K562 (cell line): ENCODE data around the gene WDR90. TPM values are rescaled to one million over a fixed set of nuclear protein-coding genes. Genes with fewer than 3 reads are reported as not detected.

Experiments
- MED1 ChIP-seq: sonication (generic); formaldehyde crosslinking; IDR thresholded peaks from 2 replicates; pipeline ENCODE4 v1.8.1; 2023; ENCODE audit warnings: missing genetic modification reagents, borderline replicate concordance
- PTBP1 ChIP-seq: fragments of 200-400 bp; formaldehyde crosslinking; IDR thresholded peaks from 2 replicates; pipeline ENCODE4 v1.6.1; 2017; ENCODE audit warnings: low read depth, low read length
- TOE1 ChIP-seq, 2 experiments: fragments of 450-650 bp in 1 of 2; sonication (generic) in 1 of 2; formaldehyde crosslinking in 1 of 2; IDR thresholded peaks; 2 replicates each; pipeline versions ENCODE4 v1.7.1 to v1.8.0; 2016 to 2022; ENCODE audit warnings: borderline replicate concordance in 2 of 2, mild to moderate bottlenecking in 2 of 2, antibody characterized with exemption in 1 of 2, inconsistent platforms in 1 of 2, low read depth in 1 of 2, missing genetic modification reagents in 1 of 2, moderate library complexity in 1 of 2
- XRCC3 ChIP-seq: fragments of 450-650 bp; IDR thresholded peaks from 2 replicates; pipeline ENCODE4 v1.6.1; 2017; ENCODE audit warnings: mild to moderate bottlenecking, moderate library complexity
- ZNF263 ChIP-seq: sonication (generic); formaldehyde crosslinking; IDR thresholded peaks from 2 replicates; pipeline ENCODE4 v1.8.0; 2022; ENCODE audit warnings: mild to moderate bottlenecking, missing genetic modification reagents, borderline replicate concordance
- ZNF551 ChIP-seq: fragments of 250-450 bp; sonication (Bioruptor Pico); IDR thresholded peaks from 2 replicates; pipeline ENCODE4 v1.5.0; 2021; ENCODE audit warnings: mild to moderate bottlenecking, moderate library complexity
- ZNF644 ChIP-seq: fragments of 200-800 bp; sonication (Bioruptor generic); IDR thresholded peaks from 2 replicates; pipeline ENCODE4 v1.6.1; 2016; ENCODE audit warnings: low read depth, missing genetic modification characterization, missing compliant biosample characterization
- polyA plus RNA-seq, 8 experiments: library from polyadenylated mRNA; depleted of rRNA in 4 of 8; stranded (reverse) in 5 of 8; unstranded in 3 of 8; fragments of >200 nt; fragmentation: Nextera tagmentation in 2 of 8; fragmentation: Illumina TruSeq in 1 of 8; extraction: Ambion mirVana in 2 of 8; extraction: Trizol in 1 of 8; gene quantifications; 2 replicates each; pipeline versions ENCODE4 v1.2.1 to v1.2.3, GENCODE V29; 2011 to 2014; ENCODE audit warnings: inconsistent platforms in 1 of 8, missing spikeins in 1 of 8
- total RNA-seq, 7 experiments: library from RNA; depleted of rRNA in 6 of 7; stranded (reverse); fragments of >200 nt in 6 of 7; fragmentation: Illumina TruSeq in 2 of 7; extraction: Trizol in 2 of 7; gene quantifications; 2 replicates each; pipeline versions ENCODE4 v1.2.1 to v1.2.3, GENCODE V29; 2011 to 2021; ENCODE audit warnings: low replicate concordance in 1 of 7
- TF ChIP-seq, protein P1 (sequence below): fragments of 450-650 bp; IDR thresholded peaks from 2 replicates; pipeline ENCODE4 v1.6.1; 2016; ENCODE audit warnings: low read depth
- TF ChIP-seq, protein P2 (sequence below): sonication (generic); formaldehyde crosslinking; IDR thresholded peaks from 2 replicates; pipeline ENCODE4 v1.8.0; 2022; ENCODE audit warnings: mild to moderate bottlenecking, low read depth, missing genetic modification reagents

Gene WDR90
- total and polyA plus RNA-seq, 9 of the 15 experiments (the other 6 are each of a cell fraction or from before 2014, with no cell fraction given), result 0.44 to 12.6 (median 3.3) TPM

DNA sequence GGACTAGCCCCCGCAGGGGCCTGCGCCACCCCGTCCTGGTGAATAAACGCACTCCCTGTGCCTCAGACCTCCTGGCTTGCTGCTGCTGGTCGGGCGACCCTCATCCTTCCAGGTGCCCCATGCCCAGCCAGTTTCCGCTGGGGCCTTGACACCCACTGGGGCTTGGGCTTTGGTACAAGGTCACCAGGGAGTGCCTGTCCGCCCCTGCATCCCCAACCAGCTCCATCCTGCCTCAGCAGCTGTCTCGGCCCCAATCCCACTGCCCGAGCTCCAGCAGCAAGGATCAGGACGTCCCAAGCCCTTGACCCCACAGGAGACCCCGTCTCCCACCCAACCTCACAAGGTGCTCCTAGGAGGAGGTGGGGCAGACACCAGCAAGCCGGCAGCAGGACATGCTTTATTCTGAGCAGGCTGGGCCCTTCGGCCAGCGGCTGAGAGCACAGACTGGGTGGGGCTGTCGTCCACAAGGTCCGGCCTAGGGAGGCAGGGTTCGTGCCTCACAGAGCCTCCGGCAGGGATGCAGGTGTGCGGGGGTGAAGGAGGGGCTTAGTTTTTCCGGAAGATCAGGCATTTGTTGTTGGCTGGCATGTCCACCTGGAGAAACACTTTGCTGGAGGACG is 15.0 kb upstream of the WDR90 start (continued):
- TF ChIP-seq XRCC3 (no peak), MED1 (CRISPR knock-in tag) (no peak), ZNF644 (no peak), ZNF551 (CRISPR knock-in tag) (no peak), ZNF263 (CRISPR knock-in tag) (0 out of 2 replicates have a peak, but pooled peaks have one; percentile 9), TOE1 (IDR thresholded peaks at IDR 0.05; ENCODE audit: borderline replicate concordance) (no peak), TOE1 (CRISPR knock-in tag; IDR thresholded peaks at IDR 0.05; ENCODE audit: borderline replicate concordance, low read depth) (no peak), PTBP1 (no peak)
- TF ChIP-seq, protein P1, sequence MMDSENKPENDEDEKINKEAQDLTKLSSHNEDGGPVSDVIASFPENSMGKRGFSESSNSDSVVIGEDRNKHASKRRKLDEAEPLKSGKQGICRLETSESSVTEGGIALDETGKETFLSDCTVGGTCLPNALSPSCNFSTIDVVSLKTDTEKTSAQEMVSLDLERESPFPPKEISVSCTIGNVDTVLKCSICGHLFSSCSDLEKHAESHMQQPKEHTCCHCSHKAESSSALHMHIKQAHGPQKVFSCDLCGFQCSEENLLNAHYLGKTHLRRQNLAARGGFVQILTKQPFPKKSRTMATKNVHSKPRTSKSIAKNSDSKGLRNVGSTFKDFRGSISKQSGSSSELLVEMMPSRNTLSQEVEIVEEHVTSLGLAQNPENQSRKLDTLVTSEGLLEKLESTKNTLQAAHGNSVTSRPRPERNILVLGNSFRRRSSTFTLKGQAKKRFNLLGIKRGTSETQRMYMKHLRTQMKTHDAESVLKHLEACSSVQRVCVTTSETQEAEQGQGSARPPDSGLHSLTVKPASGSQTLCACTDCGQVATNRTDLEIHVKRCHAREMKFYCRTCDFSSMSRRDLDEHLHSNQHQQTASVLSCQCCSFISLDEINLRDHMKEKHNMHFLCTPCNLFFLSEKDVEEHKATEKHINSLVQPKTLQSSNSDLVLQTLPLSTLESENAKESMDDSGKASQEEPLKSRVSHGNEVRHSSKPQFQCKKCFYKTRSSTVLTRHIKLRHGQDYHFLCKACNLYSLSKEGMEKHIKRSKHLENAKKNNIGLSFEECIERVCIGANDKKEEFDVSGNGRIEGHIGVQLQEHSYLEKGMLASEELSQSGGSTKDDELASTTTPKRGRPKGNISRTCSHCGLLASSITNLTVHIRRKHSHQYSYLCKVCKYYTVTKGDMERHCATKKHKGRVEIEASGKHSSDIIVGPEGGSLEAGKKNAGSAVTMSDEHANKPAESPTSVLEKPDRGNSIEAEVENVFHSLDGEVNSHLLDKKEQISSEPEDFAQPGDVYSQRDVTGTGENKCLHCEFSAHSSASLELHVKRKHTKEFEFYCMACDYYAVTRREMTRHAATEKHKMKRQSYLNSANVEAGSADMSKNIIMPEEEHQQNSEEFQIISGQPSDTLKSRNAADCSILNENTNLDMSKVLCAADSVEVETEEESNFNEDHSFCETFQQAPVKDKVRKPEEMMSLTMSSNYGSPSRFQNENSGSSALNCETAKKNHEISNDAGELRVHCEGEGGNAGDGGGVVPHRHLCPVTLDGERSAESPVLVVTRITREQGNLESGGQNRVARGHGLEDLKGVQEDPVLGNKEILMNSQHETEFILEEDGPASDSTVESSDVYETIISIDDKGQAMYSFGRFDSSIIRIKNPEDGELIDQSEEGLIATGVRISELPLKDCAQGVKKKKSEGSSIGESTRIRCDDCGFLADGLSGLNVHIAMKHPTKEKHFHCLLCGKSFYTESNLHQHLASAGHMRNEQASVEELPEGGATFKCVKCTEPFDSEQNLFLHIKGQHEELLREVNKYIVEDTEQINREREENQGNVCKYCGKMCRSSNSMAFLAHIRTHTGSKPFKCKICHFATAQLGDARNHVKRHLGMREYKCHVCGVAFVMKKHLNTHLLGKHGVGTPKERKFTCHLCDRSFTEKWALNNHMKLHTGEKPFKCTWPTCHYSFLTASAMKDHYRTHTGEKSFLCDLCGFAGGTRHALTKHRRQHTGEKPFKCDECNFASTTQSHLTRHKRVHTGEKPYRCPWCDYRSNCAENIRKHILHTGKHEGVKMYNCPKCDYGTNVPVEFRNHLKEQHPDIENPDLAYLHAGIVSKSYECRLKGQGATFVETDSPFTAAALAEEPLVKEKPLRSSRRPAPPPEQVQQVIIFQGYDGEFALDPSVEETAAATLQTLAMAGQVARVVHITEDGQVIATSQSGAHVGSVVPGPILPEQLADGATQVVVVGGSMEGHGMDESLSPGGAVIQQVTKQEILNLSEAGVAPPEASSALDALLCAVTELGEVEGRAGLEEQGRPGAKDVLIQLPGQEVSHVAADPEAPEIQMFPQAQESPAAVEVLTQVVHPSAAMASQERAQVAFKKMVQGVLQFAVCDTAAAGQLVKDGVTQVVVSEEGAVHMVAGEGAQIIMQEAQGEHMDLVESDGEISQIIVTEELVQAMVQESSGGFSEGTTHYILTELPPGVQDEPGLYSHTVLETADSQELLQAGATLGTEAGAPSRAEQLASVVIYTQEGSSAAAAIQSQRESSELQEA, result no peak
- TF ChIP-seq, protein P2, sequence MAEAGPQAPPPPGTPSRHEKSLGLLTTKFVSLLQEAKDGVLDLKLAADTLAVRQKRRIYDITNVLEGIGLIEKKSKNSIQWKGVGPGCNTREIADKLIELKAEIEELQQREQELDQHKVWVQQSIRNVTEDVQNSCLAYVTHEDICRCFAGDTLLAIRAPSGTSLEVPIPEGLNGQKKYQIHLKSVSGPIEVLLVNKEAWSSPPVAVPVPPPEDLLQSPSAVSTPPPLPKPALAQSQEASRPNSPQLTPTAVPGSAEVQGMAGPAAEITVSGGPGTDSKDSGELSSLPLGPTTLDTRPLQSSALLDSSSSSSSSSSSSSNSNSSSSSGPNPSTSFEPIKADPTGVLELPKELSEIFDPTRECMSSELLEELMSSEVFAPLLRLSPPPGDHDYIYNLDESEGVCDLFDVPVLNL (CRISPR knock-in tag), result no peak
